DND-41 (cell line): ENCODE measurements around the gene KCNH8.

Experiments
- ATAC-seq: fragments of 200-7000 bp; cut with Tn5 transposase; 3 replicates; pipeline ENCODE4 v1.9.1; 2021; ENCODE audit warnings: low read depth; ENCODE audit not compliant: insufficient read depth
- DNase-seq: peaks from one replicate; pipeline ENCODE4 v3.0.0-alpha.2; 2020
- H2AFZ ChIP-seq: 2 replicates; pipeline ENCODE4 v1.6.0; 2012; ENCODE audit warnings: low read depth, low read length
- H3K27ac ChIP-seq: 2 replicates; pipeline ENCODE4 v1.5.1; 2012; ENCODE audit warnings: low read length, inconsistent platforms
- H3K27me3 ChIP-seq: fragments of 200-600 bp; sonication (generic); 2 replicates; pipeline ENCODE4 v1.6.0; 2012; ENCODE audit warnings: low read length, mild to moderate bottlenecking, inconsistent platforms; ENCODE audit not compliant: insufficient read depth, poor library complexity
- H3K36me3 ChIP-seq: 2 replicates; pipeline ENCODE4 v1.5.1; 2012; ENCODE audit warnings: low read length, inconsistent platforms; ENCODE audit not compliant: insufficient read depth
- H3K4me1 ChIP-seq: 2 replicates; pipeline ENCODE4 v1.5.1; 2012; ENCODE audit warnings: mild to moderate bottlenecking, low read length; ENCODE audit not compliant: insufficient read depth
- H3K4me2 ChIP-seq: 2 replicates; pipeline ENCODE4 v1.6.0; 2012; ENCODE audit warnings: mild to moderate bottlenecking, moderate library complexity, low read length, inconsistent platforms; ENCODE audit not compliant: insufficient read depth
- H3K4me3 ChIP-seq, 2 experiments: fragments of 200-600 bp in 1 of 2; shearing (Covaris generic) in 1 of 2; 2 replicates each; pipeline ENCODE4 v1.5.1; 2012 to 2016; ENCODE audit warnings: inconsistent platforms in 2 of 2, low read length in 2 of 2, mild to moderate bottlenecking in 2 of 2, low read depth in 1 of 2, moderate library complexity in 1 of 2
- H3K79me2 ChIP-seq: 2 replicates; pipeline ENCODE4 v1.6.0; 2012; ENCODE audit warnings: low read length, inconsistent platforms; ENCODE audit not compliant: insufficient read depth
- H3K9ac ChIP-seq: 2 replicates; pipeline ENCODE4 v1.6.0; 2012; ENCODE audit warnings: low read depth, mild to moderate bottlenecking, inconsistent platforms, low read length, moderate library complexity
- H3K9me3 ChIP-seq: 2 replicates; pipeline ENCODE4 v1.5.1; 2012; ENCODE audit warnings: low read length, moderate library complexity, mild to moderate bottlenecking, inconsistent platforms; ENCODE audit not compliant: insufficient read depth, severe bottlenecking
- H4K20me1 ChIP-seq: 2 replicates; pipeline ENCODE4 v1.6.0; 2012; ENCODE audit warnings: low read length; ENCODE audit not compliant: insufficient read depth
- CTCF ChIP-seq: IDR thresholded peaks from 2 replicates; pipeline ENCODE4 v1.5.1; 2012; ENCODE audit warnings: borderline replicate concordance, low read length, moderate library complexity, mild to moderate bottlenecking; ENCODE audit not compliant: poor library complexity, severe bottlenecking; ENCODE audit errors: extremely low read depth
- EZH2 ChIP-seq: IDR thresholded peaks from 3 replicates; pipeline ENCODE4 v1.6.1; 2012; ENCODE audit warnings: borderline replicate concordance, low read depth, mild to moderate bottlenecking, moderate library complexity, low read length, inconsistent platforms; ENCODE audit not compliant: severe bottlenecking

KCNH8 gene

GRCh38 chr3:19394946-19395345, 246.6 kb downstream of the KCNH8 start:
- Histone ChIP-seq H3K27ac (no peak overlapping the region), H3K4me2 (no peak overlapping the region), H3K27me3 (no peaks in the 10 kb centered on the region), H3K4me3 (no peak overlapping the region), H2AFZ (no peak overlapping the region), H3K79me2 (no peaks in the 10 kb centered on the region), H3K9ac (no peak overlapping the region), H3K4me1 (no peaks in the 10 kb centered on the region), H4K20me1 (no peaks in the 10 kb centered on the region), H3K9me3 (no peaks in the 10 kb centered on the region), H3K36me3 (no peaks in the 10 kb centered on the region)
- ATAC-seq = no peak
- no peak for DNase-seq
- TF ChIP-seq EZH2 = no peak
- TF ChIP-seq CTCF = no peak

GRCh38 chr3:19396726-19397125, 248.4 kb downstream of the KCNH8 start:
- Histone ChIP-seq H3K79me2 (no peaks in the 10 kb centered on the region), H3K9me3 (no peaks in the 10 kb centered on the region), H3K27me3 (no peaks in the 10 kb centered on the region), H4K20me1 (no peaks in the 10 kb centered on the region), H3K4me1 (no peaks in the 10 kb centered on the region), H3K36me3 (no peaks in the 10 kb centered on the region), H3K27ac (no peak overlapping the region), H3K4me2 (no peak overlapping the region), H3K4me3 (no peak overlapping the region), H2AFZ (no peak overlapping the region), H3K9ac (no peak overlapping the region)
- TF ChIP-seq EZH2 = no peak
- TF ChIP-seq CTCF = no peak
- DNase-seq = no peak
- ATAC-seq = no peak

GRCh38 chr3:19399356-19399755, 251.0 kb downstream of the KCNH8 start:
- no peaks in the 10 kb centered on the region for H3K9me3 ChIP-seq
- no peaks in the 10 kb centered on the region for H3K36me3 ChIP-seq
- no peaks in the 10 kb centered on the region for H4K20me1 ChIP-seq
- H3K4me1 ChIP-seq = no peaks in the 10 kb centered on the region
- ATAC-seq (no peak), DNase-seq (no peak)
- no peak for TF ChIP-seq CTCF
- no peak for TF ChIP-seq EZH2
- no peaks in the 10 kb centered on the region for H3K79me2 ChIP-seq
- no peak overlapping the region for H3K4me3 ChIP-seq
- no peak overlapping the region for H2AFZ ChIP-seq
- no peak overlapping the region for H3K4me2 ChIP-seq
- H3K9ac ChIP-seq = no peak overlapping the region
- no peak overlapping the region for H3K27ac ChIP-seq
- no peaks in the 10 kb centered on the region for H3K27me3 ChIP-seq

GRCh38 chr3:19399836-19400235, 251.5 kb downstream of the KCNH8 start:
- DNase-seq = no peak
- H2AFZ ChIP-seq = no peak overlapping the region

More at GRCh38 chr3:19399836-19400235, 251.5 kb downstream of the KCNH8 start:
- H3K4me2 ChIP-seq = no peak overlapping the region
- no peaks in the 10 kb centered on the region for H3K79me2 ChIP-seq
- H3K36me3 ChIP-seq = no peaks in the 10 kb centered on the region
- no peaks in the 10 kb centered on the region for H4K20me1 ChIP-seq
- no peak overlapping the region for H3K27ac ChIP-seq
- no peak overlapping the region for H3K4me3 ChIP-seq
- no peak overlapping the region for H3K9ac ChIP-seq
- H3K9me3 ChIP-seq = no peaks in the 10 kb centered on the region
- H3K4me1 ChIP-seq = no peaks in the 10 kb centered on the region
- no peak for ATAC-seq
- H3K27me3 ChIP-seq = no peaks in the 10 kb centered on the region
- no peak for TF ChIP-seq CTCF
- TF ChIP-seq EZH2 = no peak
